GM18519 (cell line): ENCODE measurements around the gene OTOP2.

Source experiments
- ATAC-seq: cut with Tn5 transposase; IDR thresholded peaks from one replicate; pipeline ENCODE4 v1.9.1; 2021; ENCODE audit warnings: mild to moderate bottlenecking, moderate library complexity; ENCODE audit not compliant: unreplicated experiment, low FRiP score

The OTOP2 gene

GRCh38 chr17:74949455-74950115, 25.5 kb downstream of the OTOP2 start:
- ATAC-seq: no peak

DNA sequence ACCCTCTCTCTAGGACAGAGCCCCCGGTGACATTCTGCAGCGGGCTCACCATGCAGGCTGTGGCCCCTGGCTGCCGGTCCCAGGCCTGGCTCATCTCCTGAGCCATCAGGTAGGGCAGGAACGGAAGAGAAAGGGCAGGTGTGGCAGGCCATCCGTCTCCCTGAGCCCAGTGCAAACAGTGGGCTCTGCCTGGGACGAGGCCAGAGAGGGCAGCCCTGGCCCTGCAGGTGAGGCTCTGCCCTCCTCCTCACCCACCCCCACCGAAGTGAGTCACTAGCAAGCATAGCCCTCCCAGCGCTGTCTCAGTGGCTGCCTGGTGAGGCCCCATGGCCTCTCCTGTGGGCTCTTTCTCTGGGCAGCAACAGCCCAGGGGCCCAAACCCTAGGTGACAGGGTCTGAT, 26.1 kb downstream of the OTOP2 start:
- ATAC-seq: no peak

- ATAC-seq: no peak
Measured at GRCh38 chr17:74951065-74951464, 27.0 kb downstream of the OTOP2 start.

- no peak for ATAC-seq
Measured at GRCh38 chr17:74951680-74952421, 27.8 kb downstream of the OTOP2 start.

DNA sequence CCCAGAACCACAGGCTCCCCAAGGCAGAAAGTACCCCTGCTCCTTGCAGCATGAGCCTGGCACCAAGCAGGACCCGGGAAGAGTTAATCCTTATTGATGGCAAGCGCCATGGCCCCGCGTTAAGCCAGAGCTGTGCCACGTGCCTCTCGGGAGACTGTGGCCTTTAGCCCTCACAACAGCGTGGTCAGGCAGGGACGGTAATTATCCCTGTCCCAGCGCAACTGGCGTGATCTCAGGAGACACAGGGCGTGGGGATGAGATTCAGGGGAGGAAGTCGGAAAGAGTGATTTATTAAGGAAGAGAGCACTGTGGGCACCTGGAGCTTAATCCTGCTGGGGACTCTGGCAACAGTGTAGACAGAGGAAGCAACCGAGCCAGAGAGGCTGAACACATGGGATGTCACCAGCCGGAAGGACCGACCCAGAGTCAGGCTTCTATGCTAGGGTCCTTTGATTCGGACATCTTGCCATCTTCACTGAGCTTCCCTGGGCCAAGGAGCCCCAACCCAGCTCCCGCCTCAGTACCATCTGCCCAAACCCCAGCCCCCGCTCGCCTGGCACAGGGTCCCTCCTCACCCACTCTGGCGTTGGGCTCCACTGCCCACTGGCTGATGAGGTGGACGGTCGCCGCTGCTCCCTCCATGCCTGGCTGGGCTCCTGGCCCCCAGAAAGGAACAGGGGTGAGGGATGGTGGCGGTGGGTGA, 28.5 kb downstream of the OTOP2 start:
- no peak for ATAC-seq

- ATAC-seq: no peak
Measured at GRCh38 chr17:74953134-74953687, 29.1 kb downstream of the OTOP2 start.

GRCh38 chr17:74954115-74954514, 30.0 kb downstream of the OTOP2 start:
- no peak for ATAC-seq

DNA sequence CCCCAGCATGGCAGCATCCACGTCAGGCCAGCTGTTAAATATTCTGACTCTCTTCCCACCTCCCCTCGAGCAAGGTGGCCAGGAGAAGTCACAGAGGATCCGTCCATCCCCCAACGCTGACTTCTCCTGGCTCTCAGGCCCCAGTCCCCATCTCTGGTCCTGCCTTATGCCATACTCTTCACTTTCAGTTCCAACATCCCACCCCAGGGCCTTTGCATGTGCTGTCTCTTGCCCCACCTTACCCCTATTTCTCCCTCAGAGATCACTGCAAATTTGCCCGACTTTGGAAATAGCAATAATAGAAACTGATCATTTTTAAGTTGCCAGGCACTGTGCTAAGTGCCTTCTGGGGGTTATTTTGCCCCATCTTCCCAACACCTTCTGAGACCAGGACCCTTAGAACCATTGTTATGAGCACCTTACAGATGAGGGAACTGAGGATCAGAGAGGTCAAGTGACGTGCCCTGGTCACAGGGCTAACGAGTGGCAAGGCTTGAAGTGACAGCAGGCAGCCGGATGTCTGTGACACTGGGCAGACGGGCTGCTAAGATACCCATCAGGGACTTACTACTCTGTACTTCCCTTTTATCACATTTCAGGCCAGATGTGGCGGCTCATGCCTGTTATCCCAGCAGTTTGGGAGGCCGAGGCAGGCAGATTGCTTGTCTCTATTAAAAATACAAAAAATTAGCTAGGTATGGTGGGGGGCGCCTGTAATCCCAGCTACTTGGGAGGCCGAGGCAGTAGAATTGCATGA, 30.8 kb downstream of the OTOP2 start:
- no peak for ATAC-seq

DNA sequence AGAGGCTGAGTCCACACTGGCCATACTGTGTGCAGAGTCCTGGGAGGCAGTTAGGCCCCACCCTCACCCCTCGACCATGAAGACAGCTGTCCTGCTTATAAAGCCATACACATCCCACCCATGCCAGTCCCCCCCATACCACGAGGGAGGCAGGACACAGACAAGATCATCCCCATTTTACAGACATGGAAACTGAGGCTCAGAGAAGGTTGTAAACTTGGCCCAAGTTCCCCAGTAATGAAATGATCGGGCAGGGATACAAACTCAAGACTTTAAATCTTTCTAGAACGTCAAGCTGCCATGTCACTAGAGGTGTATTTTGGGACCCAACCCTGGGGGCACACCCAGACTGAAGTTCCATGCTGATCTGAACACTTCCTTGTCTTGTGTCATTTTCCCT, 32.0 kb downstream of the OTOP2 start:
- no peak for ATAC-seq

DNA sequence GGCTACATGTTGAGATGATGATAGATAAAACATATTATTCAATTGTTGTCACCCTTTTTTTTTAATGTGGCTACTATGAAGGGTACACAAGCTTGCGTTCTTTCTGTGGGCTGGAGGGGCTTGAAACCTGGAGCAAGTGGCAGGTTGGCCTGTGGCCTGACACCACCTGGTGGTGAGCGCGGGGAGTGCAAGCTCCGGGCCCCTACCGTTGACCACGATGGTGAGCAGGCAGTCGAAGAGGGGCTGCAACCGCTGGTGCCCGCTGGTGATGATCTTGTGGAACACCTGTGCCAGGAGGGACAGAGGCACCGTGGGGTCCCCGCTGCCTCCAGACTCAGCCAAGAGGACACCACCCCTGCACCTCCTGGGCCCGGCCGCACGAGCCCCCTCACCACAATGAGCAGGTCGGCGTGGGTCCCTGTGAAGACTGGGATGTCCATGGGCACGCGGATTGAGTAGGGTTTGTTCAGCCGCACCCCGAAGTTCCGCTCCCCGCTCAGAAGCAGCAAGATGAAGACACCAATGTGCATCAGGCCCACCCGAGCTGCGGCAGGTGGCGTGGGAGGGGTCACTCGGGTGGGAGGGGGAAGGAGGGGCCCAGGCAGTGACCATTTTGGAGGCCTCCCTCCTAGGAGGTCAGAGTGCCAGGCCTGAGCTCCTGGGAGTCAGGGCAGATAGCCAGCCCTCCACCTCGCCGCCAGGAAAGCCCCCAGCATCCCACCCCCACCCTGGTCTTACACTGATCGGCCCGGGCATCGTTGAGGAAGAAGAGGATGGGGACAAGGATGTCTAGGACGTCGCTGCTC, 34.1 kb downstream of the OTOP2 start:
- no peak for ATAC-seq

DNA sequence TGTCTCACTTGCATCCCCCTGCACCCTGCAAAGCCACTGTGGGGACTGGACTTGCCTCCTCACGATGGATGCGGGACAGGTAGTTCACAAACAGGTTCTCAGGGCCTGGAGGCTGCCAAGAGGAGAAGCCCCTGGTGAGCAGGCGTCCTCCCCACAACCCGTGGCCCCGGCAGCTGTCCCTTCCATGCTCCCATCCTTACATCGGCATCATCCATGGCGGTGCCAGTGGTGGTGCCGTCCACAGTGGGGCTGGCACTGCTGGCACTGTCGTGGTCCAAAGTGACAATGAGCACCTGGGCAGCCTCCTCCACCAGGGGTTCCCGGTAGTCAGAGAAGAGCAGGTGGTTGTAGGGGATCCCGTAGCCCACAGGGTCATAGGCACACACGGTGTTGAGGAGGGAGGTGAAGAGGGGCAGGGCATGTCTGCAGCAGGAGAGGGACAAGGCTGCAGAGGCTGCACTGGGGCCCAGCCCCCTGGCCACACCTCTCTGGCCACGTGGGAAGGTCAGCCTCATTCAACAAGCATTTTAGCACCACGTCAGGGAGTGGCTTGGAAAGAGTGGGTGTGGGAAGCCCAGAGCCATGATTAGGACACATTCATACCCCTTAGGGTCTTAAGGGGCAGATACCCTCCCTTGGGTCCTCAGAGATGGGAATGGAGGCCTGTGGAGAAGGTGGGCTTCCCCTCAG, 35.9 kb downstream of the OTOP2 start:
- no peak for ATAC-seq

DNA sequence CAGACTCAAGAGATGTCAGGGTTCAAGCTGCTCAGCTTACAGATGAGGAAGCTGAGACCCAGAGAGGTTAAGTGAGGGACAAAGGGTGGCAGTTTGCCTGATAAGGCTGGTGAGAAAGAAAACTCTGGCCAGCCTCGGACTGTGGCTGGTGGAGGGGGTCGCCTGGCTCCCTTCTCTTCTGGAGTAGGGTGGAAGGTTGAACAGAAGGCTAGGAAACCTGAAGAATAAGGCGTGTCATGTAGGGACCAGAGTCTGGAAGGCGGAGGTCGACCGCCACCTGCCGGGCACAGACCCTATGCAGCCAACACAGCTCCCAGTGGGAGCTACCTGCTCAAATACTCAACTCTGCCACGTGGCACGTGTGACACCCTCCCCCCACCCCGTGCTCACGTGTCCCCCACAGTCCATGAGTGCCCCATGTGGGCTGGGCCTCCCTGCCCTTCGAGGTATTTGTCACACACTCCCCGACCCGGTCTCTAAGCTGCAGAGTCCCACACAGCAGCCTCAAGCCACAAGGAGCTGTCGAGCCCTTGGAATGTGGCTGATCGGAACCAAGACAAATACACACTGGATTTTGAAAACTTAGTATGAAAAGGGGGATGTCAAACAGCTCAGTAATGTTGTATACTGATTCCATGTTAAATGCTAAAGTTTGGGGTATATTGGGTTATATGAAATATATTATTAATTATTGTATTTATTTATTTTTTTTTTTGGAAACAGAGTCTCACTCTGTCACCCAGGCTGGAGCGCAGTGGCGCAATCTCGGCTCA, 36.7 kb downstream of the OTOP2 start:
- ATAC-seq: no peak

GRCh38 chr17:74961657-74962350, 37.7 kb downstream of the OTOP2 start:
- ATAC-seq: no peak

- ATAC-seq: no peak
Measured at GRCh38 chr17:74962622-74963394, 38.7 kb downstream of the OTOP2 start.

GRCh38 chr17:74963656-74964055, 39.6 kb downstream of the OTOP2 start:
- ATAC-seq: no peak

DNA sequence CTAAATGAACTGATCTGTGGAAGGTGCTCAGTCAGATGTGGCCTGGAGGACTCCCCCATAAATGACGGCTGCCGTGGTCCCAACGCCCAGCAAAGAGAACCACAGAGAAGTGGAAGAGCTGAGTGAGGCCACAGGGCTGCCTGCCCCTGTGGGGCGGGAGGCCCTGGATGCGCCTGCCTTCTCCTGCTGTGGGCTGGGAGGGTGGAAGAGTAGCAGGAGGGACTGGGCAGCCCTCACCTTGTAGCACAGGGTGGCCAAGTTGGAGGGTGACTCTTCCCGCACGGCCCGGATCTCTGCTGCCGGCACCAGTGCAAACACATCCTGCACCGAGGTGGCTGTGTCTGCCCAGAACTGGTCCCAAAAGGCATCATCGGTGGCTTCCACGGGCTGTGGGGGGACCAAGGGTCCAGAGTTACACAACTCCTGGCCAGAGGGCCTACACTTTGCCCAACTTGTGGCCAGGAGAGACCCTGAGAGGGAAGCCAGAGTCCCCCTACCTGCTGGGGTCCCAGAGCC, 40.2 kb downstream of the OTOP2 start:
- no peak for ATAC-seq
